HFFc6 (cell line): ENCODE results near the gene HIVEP3. TPM values are rescaled to one million over a fixed set of nuclear protein-coding genes. Genes with fewer than 3 reads are reported as not detected.

ENCODE experiments used
- DNase-seq: peaks from one replicate; pipeline ENCODE4 v3.0.0-alpha.2; 2018
- H3K27ac Mint-ChIP-seq: 2 replicates; pipeline ENCODE4 v1.8.0; 2020; ENCODE audit warnings: mild to moderate bottlenecking, mixed read lengths
- H3K27me3 Mint-ChIP-seq: 2 replicates; pipeline ENCODE4 v1.8.0; 2021; ENCODE audit warnings: mild to moderate bottlenecking, moderate library complexity, mixed read lengths; ENCODE audit not compliant: insufficient read depth
- H3K36me3 Mint-ChIP-seq: 2 replicates; pipeline ENCODE4 v1.8.0; 2021; ENCODE audit warnings: low read depth, mixed read lengths
- H3K4me1 Mint-ChIP-seq: 2 replicates; pipeline ENCODE4 v1.8.0; 2020; ENCODE audit warnings: low read depth, mixed read lengths
- H3K4me3 Mint-ChIP-seq: 2 replicates; pipeline ENCODE4 v1.8.0; 2020; ENCODE audit warnings: mild to moderate bottlenecking, moderate library complexity, mixed read lengths
- H3K9me3 Mint-ChIP-seq: 2 replicates; pipeline ENCODE4 v1.8.0; 2020; ENCODE audit warnings: mild to moderate bottlenecking, mixed read lengths
- total RNA-seq, 6 experiments: library from RNA; stranded (reverse); fragmentation: NEBNext Ultra II Directional; extraction: Animal tissue kit (Norgen Biotek cat#: 25700); gene quantifications; 2 replicates in 1 of 6; 3 replicates in 5 of 6; pipeline ENCODE4 v1.2.3, GENCODE V29; 2021
- TF ChIP-seq, protein P1 (sequence below): fragments of 200-600 bp; sonication (generic); IDR thresholded peaks from 2 replicates; pipeline ENCODE4 v1.5.0; 2021; ENCODE audit warnings: antibody characterized with exemption, mild to moderate bottlenecking

HIVEP3 gene
- total RNA-seq, 6 experiments from 2014 or later: 7.0 to 9.7 (median 7.9) TPM

DNA sequence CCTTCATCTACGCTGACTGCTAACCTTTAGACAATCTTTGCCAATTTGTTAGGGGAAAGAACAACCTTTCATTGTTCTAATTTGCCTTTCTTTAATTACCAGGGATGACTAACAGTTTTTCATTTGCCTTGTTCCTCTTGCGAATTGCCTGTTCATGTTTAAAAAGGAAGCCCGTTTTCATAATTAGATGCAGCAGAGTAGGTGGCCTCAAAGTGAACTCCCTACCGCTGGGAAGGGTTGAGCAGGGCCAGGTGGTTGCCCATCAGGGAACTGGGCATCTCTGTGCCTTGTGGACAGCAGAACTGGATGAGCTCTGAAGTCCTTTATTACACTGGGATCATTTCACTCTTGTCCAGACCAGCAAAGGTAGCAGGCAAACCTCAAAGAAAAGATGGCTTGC, 59.0 kb downstream of the HIVEP3 start:
- no peak overlapping the region for H3K4me3 Mint-ChIP-seq
- no peak for DNase-seq
- H3K4me1 Mint-ChIP-seq: peaks cover 59% of the 10 kb centered on the region
- H3K36me3 Mint-ChIP-seq: no peaks in the 10 kb centered on the region; the same call in 1 of the 2 replicates
- H3K27me3 Mint-ChIP-seq: peaks cover 4% of the 10 kb centered on the region; the same call in 1 of the 2 replicates
- H3K27ac Mint-ChIP-seq: no peak overlapping the region
- TF ChIP-seq, protein P1, sequence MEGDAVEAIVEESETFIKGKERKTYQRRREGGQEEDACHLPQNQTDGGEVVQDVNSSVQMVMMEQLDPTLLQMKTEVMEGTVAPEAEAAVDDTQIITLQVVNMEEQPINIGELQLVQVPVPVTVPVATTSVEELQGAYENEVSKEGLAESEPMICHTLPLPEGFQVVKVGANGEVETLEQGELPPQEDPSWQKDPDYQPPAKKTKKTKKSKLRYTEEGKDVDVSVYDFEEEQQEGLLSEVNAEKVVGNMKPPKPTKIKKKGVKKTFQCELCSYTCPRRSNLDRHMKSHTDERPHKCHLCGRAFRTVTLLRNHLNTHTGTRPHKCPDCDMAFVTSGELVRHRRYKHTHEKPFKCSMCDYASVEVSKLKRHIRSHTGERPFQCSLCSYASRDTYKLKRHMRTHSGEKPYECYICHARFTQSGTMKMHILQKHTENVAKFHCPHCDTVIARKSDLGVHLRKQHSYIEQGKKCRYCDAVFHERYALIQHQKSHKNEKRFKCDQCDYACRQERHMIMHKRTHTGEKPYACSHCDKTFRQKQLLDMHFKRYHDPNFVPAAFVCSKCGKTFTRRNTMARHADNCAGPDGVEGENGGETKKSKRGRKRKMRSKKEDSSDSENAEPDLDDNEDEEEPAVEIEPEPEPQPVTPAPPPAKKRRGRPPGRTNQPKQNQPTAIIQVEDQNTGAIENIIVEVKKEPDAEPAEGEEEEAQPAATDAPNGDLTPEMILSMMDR: no peak
- H3K9me3 Mint-ChIP-seq: no peaks in the 10 kb centered on the region

DNA sequence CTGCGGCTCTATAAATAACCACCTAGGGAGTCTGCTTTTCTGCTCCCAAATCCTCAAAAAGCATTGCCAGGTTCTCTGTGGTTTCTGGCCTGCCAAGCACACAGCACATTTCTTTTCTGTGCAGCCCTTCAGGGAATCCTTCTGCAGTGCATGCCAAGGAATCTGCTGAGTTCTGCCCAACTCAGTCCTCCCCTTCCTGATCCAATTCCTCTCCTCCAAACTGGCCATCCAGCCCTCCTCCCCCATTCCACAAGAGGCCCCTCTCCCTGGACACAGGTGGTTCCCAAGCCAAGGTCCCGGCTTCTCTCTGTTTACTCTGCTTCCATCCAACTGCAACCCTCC, 61.8 kb downstream of the HIVEP3 start:
- no peak overlapping the region for H3K27ac Mint-ChIP-seq
- no peak for DNase-seq
- peaks cover 48% of the 10 kb centered on the region for H3K4me1 Mint-ChIP-seq
- peaks cover 1% of the 10 kb centered on the region for H3K27me3 Mint-ChIP-seq
- TF ChIP-seq, protein P1: no peak
- no peaks in the 10 kb centered on the region for H3K9me3 Mint-ChIP-seq
- peaks cover 6% of the 10 kb centered on the region; the same call in 1 of the 2 replicates for H3K36me3 Mint-ChIP-seq
- H3K4me3 Mint-ChIP-seq: no peak overlapping the region

DNA sequence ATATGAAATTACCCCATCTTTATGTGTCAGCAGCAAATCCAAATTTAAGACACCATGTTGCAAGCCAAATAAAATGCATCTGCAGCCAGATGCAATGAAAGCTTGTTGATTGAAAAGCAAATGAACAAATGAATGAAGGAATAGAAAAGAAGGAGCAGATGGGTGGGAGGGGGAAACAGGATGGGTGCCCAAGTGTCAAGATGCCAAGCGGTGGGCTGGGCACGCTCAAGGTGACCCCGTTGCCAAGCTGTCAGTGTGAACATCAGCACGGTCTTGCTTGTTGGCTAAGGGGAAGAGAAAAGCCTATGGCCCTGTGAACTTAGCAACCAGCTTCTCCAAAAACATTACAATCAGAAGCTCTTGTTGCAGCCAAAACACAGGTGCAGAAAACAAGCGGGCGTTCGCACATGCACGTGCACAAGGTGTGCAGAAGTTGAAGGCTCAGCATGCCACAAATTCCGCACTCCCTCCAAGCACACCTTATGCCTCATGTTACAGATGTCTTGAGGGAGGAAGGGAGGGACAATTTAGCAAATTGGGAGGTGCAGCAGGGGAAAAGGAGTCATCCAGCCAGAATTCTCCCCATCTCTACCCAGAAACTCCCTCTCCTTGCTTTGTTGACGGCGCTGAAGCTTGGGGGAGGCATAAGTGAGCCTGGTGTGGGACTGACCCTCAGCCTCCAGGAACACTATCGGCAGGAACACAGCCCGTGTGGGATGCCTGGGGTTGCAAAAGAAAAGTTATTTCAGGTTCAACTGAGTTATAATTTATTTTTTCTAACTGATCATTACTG, 62.4 kb downstream of the HIVEP3 start:
- Mint-ChIP-seq H3K36me3 (peaks cover 6% of the 10 kb centered on the region; the same call in 1 of the 2 replicates), H3K4me3 (no peak overlapping the region), H3K27ac (no peak overlapping the region), H3K27me3 (peaks cover 1% of the 10 kb centered on the region), H3K9me3 (no peaks in the 10 kb centered on the region), H3K4me1 (peaks cover 48% of the 10 kb centered on the region)
- TF ChIP-seq, protein P1: no peak
- DNase-seq: no peak

DNA sequence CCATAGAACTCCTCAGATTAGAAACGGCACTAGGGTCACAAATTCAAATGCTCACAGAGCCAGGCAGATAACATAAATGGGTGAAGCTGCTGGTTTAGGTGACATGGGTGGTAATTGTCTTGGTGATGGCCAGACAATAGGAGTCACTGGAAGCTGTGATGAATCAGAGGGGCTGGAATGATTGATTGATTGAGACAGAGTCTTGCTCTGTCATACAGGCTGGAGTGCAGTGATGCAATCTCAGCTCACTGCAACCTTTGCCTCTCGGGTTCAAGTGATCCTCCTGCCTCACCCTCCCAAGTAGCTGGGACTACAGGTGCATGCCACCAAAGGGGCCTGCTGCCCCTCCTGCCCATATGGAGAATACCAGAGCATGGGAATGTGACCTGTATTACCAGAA, 63.0 kb downstream of the HIVEP3 start:
- TF ChIP-seq, protein P1: no peak
- Mint-ChIP-seq H3K27ac (no peak overlapping the region), H3K9me3 (no peaks in the 10 kb centered on the region), H3K36me3 (peaks cover 6% of the 10 kb centered on the region; the same call in 1 of the 2 replicates), H3K4me3 (no peak overlapping the region), H3K4me1 (peaks cover 48% of the 10 kb centered on the region), H3K27me3 (peaks cover 1% of the 10 kb centered on the region)
- no peak for DNase-seq

DNA sequence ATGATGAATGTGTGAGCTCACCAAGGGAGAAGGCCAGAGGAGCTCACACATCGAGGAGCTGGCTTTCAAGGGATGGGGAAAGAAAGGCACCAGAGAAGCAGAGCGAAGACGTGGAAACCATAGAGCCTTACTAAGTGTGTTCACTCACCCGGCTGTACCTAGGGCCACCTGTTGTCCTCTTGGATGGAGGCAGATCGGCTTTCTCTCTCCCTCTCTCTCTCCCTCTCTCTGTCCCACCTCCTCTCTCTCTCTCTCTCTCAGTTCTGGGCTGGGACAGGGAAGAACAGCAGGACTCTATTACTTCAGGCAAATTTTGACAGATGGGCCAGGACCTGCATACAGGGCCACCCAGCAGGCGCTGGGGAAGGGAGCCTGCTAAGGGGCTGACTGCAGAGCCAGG, 64.8 kb downstream of the HIVEP3 start:
- H3K27me3 Mint-ChIP-seq: peaks cover 1% of the 10 kb centered on the region

More for the DNA sequence above, 64.8 kb downstream of the HIVEP3 start:
- Mint-ChIP-seq H3K36me3 (peaks cover 6% of the 10 kb centered on the region; the same call in 1 of the 2 replicates), H3K4me1 (peaks cover 52% of the 10 kb centered on the region), H3K9me3 (no peaks in the 10 kb centered on the region), H3K27ac (no peak overlapping the region), H3K4me3 (no peak overlapping the region)
- no peak for DNase-seq
- TF ChIP-seq, protein P1: no peak
